SK-N-SH (cell line): Measurements from ENCODE around the gene NTMT2. TPM values are rescaled to one million over a fixed set of nuclear protein-coding genes. Genes with fewer than 3 reads are reported as not detected.

Source experiments
- CTCF ChIA-PET: fragments of 300-600, 350-600 bp; formaldehyde crosslinking; extraction: SDS; loops from one replicate; lab custom pipeline; 2021; lab: Yijun Ruan, JAX
- POLR2A ChIA-PET: fragments of 350-600 bp; sonication (Branson Sonifier 250); formaldehyde crosslinking; extraction: SDS; loops from one replicate; lab custom pipeline; 2020; ENCODE audit warnings: antibody characterized with exemption, inconsistent platforms; lab: Yijun Ruan, JAX
- DNase-seq: peaks from one replicate; pipeline ENCODE4 v3.0.0; 2012
- H2AFZ ChIP-seq: fragments of 200-600 bp; sonication (generic); 2 replicates; pipeline ENCODE4 v1.8.1; 2016; ENCODE audit warnings: antibody characterized with exemption, mild to moderate bottlenecking, low read depth
- H3F3A ChIP-seq: fragments of 200-600 bp; sonication (generic); replicated peaks from 2 replicates; pipeline ENCODE3; 2016; ENCODE audit warnings: antibody characterized with exemption, mild to moderate bottlenecking; ENCODE audit not compliant: insufficient read depth
- H3K27ac ChIP-seq, 2 experiments: fragments of 200-500 bp in 1 of 2; fragments of 200-600 bp in 1 of 2; sonication (Bioruptor generic) in 1 of 2; sonication (generic), shearing (Covaris generic) in 1 of 2; 2 replicates each; pipeline versions ENCODE4 v1.5.1 to v1.6.1; 2014 to 2016; ENCODE audit warnings: low read depth in 2 of 2, inconsistent platforms in 1 of 2, low read length in 1 of 2, mild to moderate bottlenecking in 1 of 2, mixed read lengths in 1 of 2
- H3K27me3 ChIP-seq: fragments of 200-600 bp; sonication (generic), shearing (Covaris generic); 2 replicates; pipeline ENCODE4 v1.6.1; 2016; ENCODE audit warnings: mixed run types; ENCODE audit not compliant: insufficient read depth
- H3K36me3 ChIP-seq, 2 experiments: fragments of 200-500 bp in 1 of 2; fragments of 200-600 bp in 1 of 2; sonication (Bioruptor generic) in 1 of 2; sonication (generic) in 1 of 2; replicated peaks in 1 of 2; 2 replicates each; pipeline versions ENCODE3 to v1.5.1; 2014 to 2016; ENCODE audit warnings: low read length in 1 of 2, mild to moderate bottlenecking in 1 of 2; ENCODE audit not compliant: insufficient read depth in 2 of 2, control insufficient read depth in 1 of 2
- H3K4me1 ChIP-seq, 2 experiments: fragments of 200-500 bp in 1 of 2; fragments of 200-600 bp in 1 of 2; sonication (Bioruptor generic) in 1 of 2; sonication (generic), shearing (Covaris generic) in 1 of 2; 2 replicates each; pipeline versions ENCODE4 v1.5.1 to v1.6.1; 2014 to 2016; ENCODE audit warnings: low read depth in 1 of 2, low read length in 1 of 2, mixed run types in 1 of 2; ENCODE audit not compliant: insufficient read depth in 2 of 2, control insufficient read depth in 1 of 2
- H3K4me2 ChIP-seq: fragments of 200-600 bp; sonication (generic), shearing (Covaris generic); 2 replicates; pipeline ENCODE4 v1.6.1; 2017; ENCODE audit warnings: mixed run types
- H3K4me3 ChIP-seq, 2 experiments: fragments of 200-500 bp in 1 of 2; fragments of 200-600 bp in 1 of 2; sonication (Bioruptor generic) in 1 of 2; sonication (generic), shearing (Covaris generic) in 1 of 2; 2 replicates each; pipeline versions ENCODE4 v1.5.1 to v1.8.1; 2014 to 2016; ENCODE audit warnings: low read depth in 2 of 2, inconsistent platforms in 1 of 2, low read length in 1 of 2, mild to moderate bottlenecking in 1 of 2, mixed read lengths in 1 of 2, moderate library complexity in 1 of 2
- H3K79me2 ChIP-seq: fragments of 200-600 bp; sonication (generic); 2 replicates; pipeline ENCODE4 v1.8.1; 2017; ENCODE audit warnings: mild to moderate bottlenecking; ENCODE audit not compliant: insufficient read depth
- H3K9ac ChIP-seq: fragments of 200-600 bp; sonication (generic); 2 replicates; pipeline ENCODE4 v1.6.1; 2017; ENCODE audit warnings: mixed run types
- H3K9me2 ChIP-seq: fragments of 200-600 bp; sonication (generic); 2 replicates; pipeline ENCODE4 v1.6.1; 2017; ENCODE audit warnings: mixed run types
- H3K9me3 ChIP-seq: fragments of 200-600 bp; sonication (generic); 2 replicates; pipeline ENCODE4 v1.6.1; 2017; ENCODE audit warnings: mixed run types, mild to moderate bottlenecking, moderate library complexity
- H4K20me1 ChIP-seq: fragments of 200-600 bp; sonication (generic); 2 replicates; pipeline ENCODE4 v1.6.1; 2017; ENCODE audit warnings: mild to moderate bottlenecking, mixed run types; ENCODE audit not compliant: insufficient read depth
- EZH2phosphoT487 ChIP-seq: fragments of 200-600 bp; sonication (generic); IDR thresholded peaks from 2 replicates; pipeline ENCODE4 v1.6.1; 2017; ENCODE audit warnings: low read depth, mixed run types, mild to moderate bottlenecking, antibody characterized with exemption, moderate library complexity, borderline replicate concordance
- FOSL2 ChIP-seq: IDR thresholded peaks from 2 replicates; pipeline ENCODE4 v1.4.0; 2012; ENCODE audit warnings: low read depth, mild to moderate bottlenecking, moderate library complexity, borderline replicate concordance
- NFIC ChIP-seq: IDR thresholded peaks from 2 replicates; pipeline ENCODE4 v1.4.0; 2012; ENCODE audit warnings: borderline replicate concordance
- RXRA ChIP-seq: IDR thresholded peaks from 2 replicates; pipeline ENCODE4 v1.4.0; 2012; ENCODE audit warnings: low read depth, mild to moderate bottlenecking, borderline replicate concordance
- SMC3 ChIP-seq: IDR thresholded peaks from 2 replicates; pipeline ENCODE4 v1.6.1; 2012; ENCODE audit warnings: low read depth, low read length, improper control_type of control experiment
- WGBS: methylation state at CpG from one replicate; pipeline ENCODE4 v1.1.6; 2017; ENCODE audit warnings: low lambda C conversion rate; 5-methylcytosine and 5-hydroxymethylcytosine counted together
- polyA plus RNA-seq, 3 experiments: library from polyadenylated mRNA; depleted of rRNA; stranded (reverse); fragments of >200 nt; gene quantifications; 2 replicates each; pipeline ENCODE4 v1.2.3, GENCODE V29; 2012
- TF ChIP-seq, protein P1 (sequence below): IDR thresholded peaks from 2 replicates; pipeline ENCODE4 v1.6.1; 2012; ENCODE audit warnings: mild to moderate bottlenecking, low read depth, low read length, moderate library complexity
- TF ChIP-seq, protein P2 (sequence below): fragments of 150-350 bp; IDR thresholded peaks from 2 replicates; pipeline ENCODE4 v1.6.1; 2017; ENCODE audit warnings: antibody characterized with exemption, low read length, low read depth, borderline replicate concordance
- TF ChIP-seq, protein P3 (sequence below): IDR thresholded peaks from 2 replicates; pipeline ENCODE4 v1.4.0; 2012; ENCODE audit warnings: low read depth, borderline replicate concordance

NTMT2 gene
- polyA plus RNA-seq, 1 of the 3 experiments (the other 2 are of a cell fraction), result not detected

DNA sequence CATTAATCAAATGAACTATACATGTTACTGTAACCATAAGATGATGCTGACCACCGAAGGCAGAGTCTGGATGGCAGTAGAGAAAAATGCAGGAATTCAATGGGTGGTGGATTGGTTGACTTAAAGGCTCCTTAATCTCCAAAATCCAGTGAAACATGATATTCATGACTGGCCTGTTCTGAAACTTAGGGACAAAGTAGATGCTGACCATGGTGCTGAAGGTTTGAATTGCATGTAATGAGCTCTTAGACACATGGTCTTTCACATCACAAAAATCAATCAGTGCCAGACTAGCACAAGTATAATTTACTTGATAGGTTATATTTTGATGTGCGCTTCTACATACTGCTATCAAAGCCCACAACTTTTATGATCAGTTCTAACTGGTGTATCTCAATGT is 30.9 kb upstream of the NTMT2 start:
- no peak for TF ChIP-seq EZH2phosphoT487
- TF ChIP-seq, protein P1, sequence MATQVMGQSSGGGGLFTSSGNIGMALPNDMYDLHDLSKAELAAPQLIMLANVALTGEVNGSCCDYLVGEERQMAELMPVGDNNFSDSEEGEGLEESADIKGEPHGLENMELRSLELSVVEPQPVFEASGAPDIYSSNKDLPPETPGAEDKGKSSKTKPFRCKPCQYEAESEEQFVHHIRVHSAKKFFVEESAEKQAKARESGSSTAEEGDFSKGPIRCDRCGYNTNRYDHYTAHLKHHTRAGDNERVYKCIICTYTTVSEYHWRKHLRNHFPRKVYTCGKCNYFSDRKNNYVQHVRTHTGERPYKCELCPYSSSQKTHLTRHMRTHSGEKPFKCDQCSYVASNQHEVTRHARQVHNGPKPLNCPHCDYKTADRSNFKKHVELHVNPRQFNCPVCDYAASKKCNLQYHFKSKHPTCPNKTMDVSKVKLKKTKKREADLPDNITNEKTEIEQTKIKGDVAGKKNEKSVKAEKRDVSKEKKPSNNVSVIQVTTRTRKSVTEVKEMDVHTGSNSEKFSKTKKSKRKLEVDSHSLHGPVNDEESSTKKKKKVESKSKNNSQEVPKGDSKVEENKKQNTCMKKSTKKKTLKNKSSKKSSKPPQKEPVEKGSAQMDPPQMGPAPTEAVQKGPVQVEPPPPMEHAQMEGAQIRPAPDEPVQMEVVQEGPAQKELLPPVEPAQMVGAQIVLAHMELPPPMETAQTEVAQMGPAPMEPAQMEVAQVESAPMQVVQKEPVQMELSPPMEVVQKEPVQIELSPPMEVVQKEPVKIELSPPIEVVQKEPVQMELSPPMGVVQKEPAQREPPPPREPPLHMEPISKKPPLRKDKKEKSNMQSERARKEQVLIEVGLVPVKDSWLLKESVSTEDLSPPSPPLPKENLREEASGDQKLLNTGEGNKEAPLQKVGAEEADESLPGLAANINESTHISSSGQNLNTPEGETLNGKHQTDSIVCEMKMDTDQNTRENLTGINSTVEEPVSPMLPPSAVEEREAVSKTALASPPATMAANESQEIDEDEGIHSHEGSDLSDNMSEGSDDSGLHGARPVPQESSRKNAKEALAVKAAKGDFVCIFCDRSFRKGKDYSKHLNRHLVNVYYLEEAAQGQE, result peak; percentile 96
- CTCF ChIA-PET, result no interaction called here
- Histone ChIP-seq H3K9me2 (no peaks in the 10 kb centered on the region), H3K79me2 (no peaks in the 10 kb centered on the region), H3K9me3 (no peaks in the 10 kb centered on the region), H3K27me3 (no peaks in the 10 kb centered on the region), H3K4me2 (no peak overlapping the region), H3K4me1 (no peaks in the 10 kb centered on the region), H3K9ac (no peak overlapping the region), H4K20me1 (no peaks in the 10 kb centered on the region), H2AFZ (no peak overlapping the region), H3F3A (no peaks in the 10 kb centered on the region), H3K27ac (no peak overlapping the region), H3K36me3 (no peaks in the 10 kb centered on the region), H3K4me3 (no peak overlapping the region)
- POLR2A ChIA-PET, result no interaction called here
- DNase-seq, result no peak
- 16% methylated on average over 2 of the region's 2 CpGs for WGBS

DNA sequence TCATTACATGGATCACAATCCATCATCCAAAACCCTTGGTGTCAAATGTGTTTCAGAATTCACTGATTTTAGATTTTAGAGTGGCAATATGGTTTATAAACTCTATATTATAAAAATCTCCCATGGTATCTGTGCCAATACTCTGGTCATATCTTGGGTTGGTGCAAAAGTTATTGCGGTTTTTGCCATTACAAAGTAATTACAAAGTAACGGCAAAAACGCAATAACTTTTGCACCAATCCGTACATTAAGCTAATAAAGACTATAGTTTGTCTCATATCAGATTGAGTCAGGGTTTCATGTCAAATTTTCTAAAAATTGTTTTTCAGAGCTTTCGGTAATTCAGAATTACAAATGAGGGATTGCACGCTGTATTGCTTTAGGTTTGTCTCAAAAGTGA is 23.4 kb upstream of the NTMT2 start:
- H3K9me2 ChIP-seq, result no peaks in the 10 kb centered on the region
- H3K9ac ChIP-seq, result no peak overlapping the region
- H3K27ac ChIP-seq, result no peak overlapping the region
- no peak overlapping the region for H3K4me2 ChIP-seq
- TF ChIP-seq NFIC (no peak), FOSL2 (no peak), SMC3 (no peak), RXRA (no peak)
- TF ChIP-seq, protein P2, sequence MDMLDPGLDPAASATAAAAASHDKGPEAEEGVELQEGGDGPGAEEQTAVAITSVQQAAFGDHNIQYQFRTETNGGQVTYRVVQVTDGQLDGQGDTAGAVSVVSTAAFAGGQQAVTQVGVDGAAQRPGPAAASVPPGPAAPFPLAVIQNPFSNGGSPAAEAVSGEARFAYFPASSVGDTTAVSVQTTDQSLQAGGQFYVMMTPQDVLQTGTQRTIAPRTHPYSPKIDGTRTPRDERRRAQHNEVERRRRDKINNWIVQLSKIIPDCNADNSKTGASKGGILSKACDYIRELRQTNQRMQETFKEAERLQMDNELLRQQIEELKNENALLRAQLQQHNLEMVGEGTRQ, result no peak
- TF ChIP-seq, protein P1, result no peak
- TF ChIP-seq, protein P3, sequence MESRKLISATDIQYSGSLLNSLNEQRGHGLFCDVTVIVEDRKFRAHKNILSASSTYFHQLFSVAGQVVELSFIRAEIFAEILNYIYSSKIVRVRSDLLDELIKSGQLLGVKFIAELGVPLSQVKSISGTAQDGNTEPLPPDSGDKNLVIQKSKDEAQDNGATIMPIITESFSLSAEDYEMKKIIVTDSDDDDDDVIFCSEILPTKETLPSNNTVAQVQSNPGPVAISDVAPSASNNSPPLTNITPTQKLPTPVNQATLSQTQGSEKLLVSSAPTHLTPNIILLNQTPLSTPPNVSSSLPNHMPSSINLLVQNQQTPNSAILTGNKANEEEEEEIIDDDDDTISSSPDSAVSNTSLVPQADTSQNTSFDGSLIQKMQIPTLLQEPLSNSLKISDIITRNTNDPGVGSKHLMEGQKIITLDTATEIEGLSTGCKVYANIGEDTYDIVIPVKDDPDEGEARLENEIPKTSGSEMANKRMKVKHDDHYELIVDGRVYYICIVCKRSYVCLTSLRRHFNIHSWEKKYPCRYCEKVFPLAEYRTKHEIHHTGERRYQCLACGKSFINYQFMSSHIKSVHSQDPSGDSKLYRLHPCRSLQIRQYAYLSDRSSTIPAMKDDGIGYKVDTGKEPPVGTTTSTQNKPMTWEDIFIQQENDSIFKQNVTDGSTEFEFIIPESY, result no peak
- no peak overlapping the region for H3K4me3 ChIP-seq
- WGBS, result 53% methylated on average over 6 of the region's 6 CpGs
- H4K20me1 ChIP-seq, result no peaks in the 10 kb centered on the region
- no peak overlapping the region for H2AFZ ChIP-seq
- no peaks in the 10 kb centered on the region for H3K79me2 ChIP-seq
- DNase-seq, result no peak
- ChIA-PET CTCF (interaction anchor here (1.0 kb wide), 1 partner anchor 13 kb away, joined by 3 read pairs; no protein-coding TSS in a partner anchor), POLR2A (interaction anchor here (0.6 kb wide), 1 partner anchor 846 kb away, joined by 3 read pairs; no protein-coding TSS in a partner anchor)
- H3F3A ChIP-seq, result no peaks in the 10 kb centered on the region
- no peaks in the 10 kb centered on the region for H3K36me3 ChIP-seq
- no peaks in the 10 kb centered on the region for H3K9me3 ChIP-seq
- no peaks in the 10 kb centered on the region for H3K27me3 ChIP-seq
- H3K4me1 ChIP-seq, result no peaks in the 10 kb centered on the region
